ENCODE results near the gene LINC01488. TPM values are rescaled to one million over a fixed set of nuclear protein-coding genes. Genes with fewer than 3 reads are reported as not detected.

LINC01488 gene
- total and polyA plus RNA-seq, 4 donors: not detected

DNA sequence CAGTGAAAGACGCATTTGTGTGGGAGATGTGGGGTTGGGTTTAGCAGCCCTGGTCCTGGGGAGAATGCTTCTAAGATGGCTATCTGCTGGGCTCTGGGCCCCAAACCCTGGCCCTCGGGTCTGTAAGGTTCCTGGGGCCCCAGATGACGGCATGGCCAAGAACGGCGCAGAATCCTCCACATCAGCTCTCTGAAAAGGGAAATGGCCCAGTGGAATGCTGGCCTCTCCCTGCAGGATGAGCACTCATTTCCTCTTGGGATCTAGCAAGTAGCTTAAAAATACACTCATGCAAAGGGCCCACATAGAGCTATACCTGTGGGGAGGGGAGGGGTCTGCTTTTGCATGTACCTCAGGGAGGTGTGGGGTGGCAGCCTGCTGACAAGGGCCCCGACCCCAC lies 37.5 kb upstream of the LINC01488 start:
- Histone ChIP-seq H3K27ac (ENCODE audit: low read depth in 1 of 2, low read length in 2 of 2) (peak overlapping the region in 1 of 2 donors; percentile 28), H3K4me3 (ENCODE audit: low read length in 2 of 2) (no peak overlapping the region)

DNA sequence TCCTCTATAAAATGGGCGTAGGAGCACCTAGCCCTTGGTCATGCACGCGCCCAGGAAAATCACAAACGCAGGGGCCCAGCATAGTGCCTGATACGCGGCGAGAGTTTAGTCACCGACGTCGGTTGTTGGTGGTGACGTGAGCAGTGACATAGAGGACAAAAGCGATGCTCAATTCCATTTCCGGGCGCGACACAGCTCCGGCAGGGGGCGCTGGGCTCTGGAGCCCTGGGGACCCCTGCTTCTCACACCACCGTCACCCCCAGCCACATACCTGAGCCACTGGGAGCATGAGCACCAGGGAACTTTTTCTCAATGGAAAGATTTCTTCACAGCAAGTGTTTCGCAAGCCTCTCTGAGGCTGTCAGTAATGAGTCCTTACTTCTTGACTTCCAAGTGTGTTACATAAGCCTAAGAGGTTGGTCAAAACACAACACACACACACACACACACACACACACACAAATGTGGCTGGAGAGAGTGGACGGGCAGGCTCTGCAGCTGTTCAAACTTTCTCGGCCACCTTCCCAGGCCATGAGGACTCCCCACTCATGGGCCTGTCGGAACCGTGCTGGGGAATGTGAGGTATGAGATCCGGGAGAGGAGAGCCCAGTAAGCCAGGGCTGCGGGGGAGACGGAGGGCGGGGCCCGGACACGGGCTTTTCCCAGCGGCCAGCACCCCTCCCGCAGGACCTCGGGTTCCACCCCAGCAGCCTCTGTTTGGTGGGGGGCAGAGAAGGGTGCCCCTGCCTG lies 36.9 kb upstream of the LINC01488 start:
- peak; percentile 69 to 82 for DNase-seq
- 54 to 73% methylated on average over 32 of the region's 32 CpGs for WGBS, 2 donors

More for the DNA sequence above, 37.5 kb upstream of the LINC01488 start:
- no peaks in the 10 kb centered on the region for H3K36me3 ChIP-seq (ENCODE audit: control insufficient read depth in 1 of 2, insufficient read depth in 2 of 2, low read length in 1 of 2)
- no peaks in the 10 kb centered on the region for H3K27me3 ChIP-seq (ENCODE audit: control insufficient read depth in 1 of 2, insufficient read depth in 2 of 2, low read length in 1 of 2)
- intact Hi-C loops (cut with DNase I): loop anchor here in 1 of 2 donors (10.0 kb wide), 1 partner anchor 119 kb away; no protein-coding TSS in a partner anchor
- 67 to 69% methylated on average over 6 of the region's 6 CpGs for WGBS, 2 donors
- DNase-seq: peak; percentile 53 to 76
- no peak for ATAC-seq (ENCODE audit: low FRiP score)
- no peaks in the 10 kb centered on the region for H3K4me1 ChIP-seq (ENCODE audit: control insufficient read depth in 1 of 2, insufficient read depth in 2 of 2, low read length in 2 of 2)
- H3K9me3 ChIP-seq (ENCODE audit: control insufficient read depth, low read length): no peaks in the 10 kb centered on the region

DNA sequence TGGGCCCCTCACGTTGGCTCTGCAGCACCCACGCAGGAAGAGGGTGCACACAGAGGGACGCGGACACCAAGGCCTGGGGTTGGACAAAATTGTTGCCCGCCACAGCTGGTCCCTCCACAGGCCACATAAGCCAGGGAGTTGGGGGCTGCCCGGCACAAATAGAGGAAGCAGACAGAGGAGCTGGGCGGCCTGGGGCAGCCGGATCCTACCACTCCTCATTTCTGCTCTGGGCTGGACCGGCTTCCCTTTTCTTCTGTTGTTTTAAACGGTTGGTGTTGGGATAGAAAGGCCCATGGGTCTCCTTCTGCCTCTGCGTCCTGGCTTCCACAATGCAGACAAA lies 36.4 kb upstream of the LINC01488 start:
- H3K36me3 ChIP-seq (ENCODE audit: control insufficient read depth in 1 of 2, insufficient read depth in 2 of 2, low read length in 1 of 2): no peaks in the 10 kb centered on the region
- WGBS, 2 donors: 88 to 94% methylated on average over 11 of the region's 11 CpGs
- H3K9me3 ChIP-seq (ENCODE audit: control insufficient read depth, low read length): no peaks in the 10 kb centered on the region
- H3K4me3 ChIP-seq (ENCODE audit: low read length in 2 of 2): no peak overlapping the region
- no peaks in the 10 kb centered on the region for H3K27me3 ChIP-seq (ENCODE audit: control insufficient read depth in 1 of 2, insufficient read depth in 2 of 2, low read length in 1 of 2)
- intact Hi-C loops (cut with DNase I): loop anchor here in 1 of 2 donors (10.0 kb wide), 1 partner anchor 120 kb away; no protein-coding TSS in a partner anchor
- peak; percentile 74 for DNase-seq
- no peak overlapping the region for H3K27ac ChIP-seq (ENCODE audit: low read depth in 1 of 2, low read length in 2 of 2)
- no peak for ATAC-seq (ENCODE audit: low FRiP score)
- no peaks in the 10 kb centered on the region for H3K4me1 ChIP-seq (ENCODE audit: control insufficient read depth in 1 of 2, insufficient read depth in 2 of 2, low read length in 2 of 2)

More for the DNA sequence above, 36.9 kb upstream of the LINC01488 start:
- H3K4me1 ChIP-seq (ENCODE audit: control insufficient read depth in 1 of 2, insufficient read depth in 2 of 2, low read length in 2 of 2): no peaks in the 10 kb centered on the region
- H3K4me3 ChIP-seq (ENCODE audit: low read length in 2 of 2): no peak overlapping the region
- no peaks in the 10 kb centered on the region for H3K9me3 ChIP-seq (ENCODE audit: control insufficient read depth, low read length)
- H3K27me3 ChIP-seq (ENCODE audit: control insufficient read depth in 1 of 2, insufficient read depth in 2 of 2, low read length in 1 of 2): no peaks in the 10 kb centered on the region
- ATAC-seq (ENCODE audit: low FRiP score): peak; percentile 49
- H3K27ac ChIP-seq (ENCODE audit: low read depth in 1 of 2, low read length in 2 of 2): no peak overlapping the region
- H3K36me3 ChIP-seq (ENCODE audit: control insufficient read depth in 1 of 2, insufficient read depth in 2 of 2, low read length in 1 of 2): no peaks in the 10 kb centered on the region
- intact Hi-C loops (cut with DNase I): loop anchor here in 1 of 2 donors (10.0 kb wide), 1 partner anchor 120 kb away; no protein-coding TSS in a partner anchor

DNA sequence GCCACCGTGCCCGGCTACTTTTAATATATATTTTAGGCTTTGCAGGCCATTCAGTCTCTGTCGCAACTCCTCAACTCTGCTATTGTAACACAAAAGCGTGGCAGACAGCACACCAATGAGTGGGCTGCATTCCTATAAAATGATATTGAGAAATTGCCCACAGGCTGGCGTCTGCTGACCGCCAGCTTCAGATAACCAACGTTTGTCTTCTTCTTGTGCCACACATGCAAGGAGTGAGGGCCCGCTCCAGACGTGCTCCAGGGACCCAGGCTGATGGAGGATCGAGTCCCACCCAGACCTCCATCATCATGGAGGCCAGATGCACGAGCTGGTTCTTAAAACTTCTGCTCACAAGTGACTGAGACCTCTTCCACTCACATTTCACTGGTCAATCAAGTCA lies 35.4 kb upstream of the LINC01488 start:
- no peak for ATAC-seq (ENCODE audit: low FRiP score)
- H3K4me3 ChIP-seq (ENCODE audit: low read length in 2 of 2): no peak overlapping the region
- H3K27ac ChIP-seq (ENCODE audit: low read depth in 1 of 2, low read length in 2 of 2): no peak overlapping the region
- H3K4me1 ChIP-seq (ENCODE audit: control insufficient read depth in 1 of 2, insufficient read depth in 2 of 2, low read length in 2 of 2): no peaks in the 10 kb centered on the region
- H3K9me3 ChIP-seq (ENCODE audit: control insufficient read depth, low read length): no peaks in the 10 kb centered on the region
- H3K36me3 ChIP-seq (ENCODE audit: control insufficient read depth in 1 of 2, insufficient read depth in 2 of 2, low read length in 1 of 2): no peaks in the 10 kb centered on the region
- intact Hi-C loops (cut with DNase I): loop anchor here in 1 of 2 donors (10.0 kb wide), 1 partner anchor 121 kb away; no protein-coding TSS in a partner anchor
- DNase-seq: peak; percentile 40 to 51
- 93 to 95% methylated on average over 11 of the region's 11 CpGs for WGBS, 2 donors
- no peaks in the 10 kb centered on the region for H3K27me3 ChIP-seq (ENCODE audit: control insufficient read depth in 1 of 2, insufficient read depth in 2 of 2, low read length in 1 of 2)

DNA sequence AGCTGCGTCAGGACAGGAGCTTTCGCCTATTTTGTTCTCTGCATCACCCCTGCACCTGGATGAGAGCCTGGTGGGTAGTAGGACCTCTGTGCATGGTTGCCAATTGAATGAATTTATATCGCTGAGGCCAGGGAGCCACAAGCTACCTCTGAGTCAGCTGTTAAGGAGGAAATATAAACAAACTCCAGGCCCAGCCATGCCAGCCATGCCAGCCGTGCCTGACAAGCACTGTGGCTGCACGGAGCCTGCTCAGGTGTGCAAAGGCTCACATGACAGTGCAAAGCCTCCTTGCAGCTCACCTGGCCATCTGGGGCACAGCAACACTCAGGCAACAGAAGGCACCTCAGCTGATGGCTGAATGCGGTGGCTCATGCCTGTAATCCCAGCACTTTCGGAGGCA lies 33.7 kb upstream of the LINC01488 start:
- Histone ChIP-seq H3K4me1 (ENCODE audit: control insufficient read depth in 1 of 2, insufficient read depth in 2 of 2, low read length in 2 of 2) (no peaks in the 10 kb centered on the region), H3K4me3 (ENCODE audit: low read length in 2 of 2) (no peak overlapping the region), H3K27ac (ENCODE audit: low read depth in 1 of 2, low read length in 2 of 2) (no peak overlapping the region), H3K27me3 (ENCODE audit: control insufficient read depth in 1 of 2, insufficient read depth in 2 of 2, low read length in 1 of 2) (no peaks in the 10 kb centered on the region), H3K9me3 (ENCODE audit: control insufficient read depth, low read length) (no peaks in the 10 kb centered on the region), H3K36me3 (ENCODE audit: control insufficient read depth in 1 of 2, insufficient read depth in 2 of 2, low read length in 1 of 2) (no peaks in the 10 kb centered on the region)
- intact Hi-C loops (cut with DNase I): loop anchor here in 1 of 2 donors (10.0 kb wide), 1 partner anchor 123 kb away; no protein-coding TSS in a partner anchor
- 58 to 71% methylated on average over 7 of the region's 7 CpGs for WGBS, 2 donors
- DNase-seq (peak; percentile 50 to 55), ATAC-seq (ENCODE audit: low FRiP score) (no peak)

DNA sequence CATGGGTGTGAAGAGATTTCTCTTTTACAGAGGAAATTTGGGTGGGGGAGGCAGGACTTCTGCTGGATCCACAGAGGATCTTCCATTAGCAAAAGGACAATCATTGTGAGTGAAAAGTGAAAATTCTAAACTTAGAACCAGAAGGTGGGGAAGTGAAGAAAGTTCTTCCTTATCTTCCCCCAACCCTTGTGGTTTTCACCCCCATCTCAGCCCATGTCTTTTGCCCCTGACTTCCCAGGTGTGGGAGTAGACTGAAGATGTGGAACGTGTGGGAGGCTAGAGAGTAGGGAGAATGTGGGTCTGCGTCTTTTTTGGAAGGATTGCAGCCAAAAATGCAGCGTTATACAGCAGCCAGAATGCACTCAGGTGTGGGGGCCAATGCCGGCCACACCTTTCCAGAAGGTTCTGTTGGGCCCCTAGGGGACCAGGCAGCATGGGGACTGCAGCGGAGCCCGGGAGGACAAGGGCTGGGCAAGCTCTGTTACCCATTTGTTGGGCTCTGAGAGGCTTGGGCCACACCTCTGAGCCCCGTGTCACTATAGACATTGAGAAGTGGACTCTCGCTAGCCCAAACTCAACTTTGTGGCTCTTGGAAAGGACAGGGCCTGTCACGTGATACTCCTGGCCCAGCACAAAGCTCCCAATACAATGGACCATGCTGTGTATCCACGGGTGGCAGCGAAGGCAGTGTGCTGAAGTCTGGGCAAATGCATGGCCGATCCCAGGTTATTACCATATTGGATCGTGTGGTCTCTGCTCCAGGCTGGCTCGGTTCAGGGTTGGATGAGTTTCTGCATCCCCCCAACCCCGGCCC lies 32.8 kb upstream of the LINC01488 start:
- H3K4me1 ChIP-seq (ENCODE audit: control insufficient read depth in 1 of 2, insufficient read depth in 2 of 2, low read length in 2 of 2): no peaks in the 10 kb centered on the region
- H3K27me3 ChIP-seq (ENCODE audit: control insufficient read depth in 1 of 2, insufficient read depth in 2 of 2, low read length in 1 of 2): no peaks in the 10 kb centered on the region
- no peak overlapping the region for H3K4me3 ChIP-seq (ENCODE audit: low read length in 2 of 2)
- H3K27ac ChIP-seq (ENCODE audit: low read depth in 1 of 2, low read length in 2 of 2): no peak overlapping the region
- ATAC-seq (ENCODE audit: low FRiP score) (no peak), DNase-seq (peak; percentile 20 to 28)
- 76 to 77% methylated on average over 15 of the region's 15 CpGs for WGBS, 2 donors
- intact Hi-C loops (cut with DNase I): loop anchor here in 1 of 2 donors (10.0 kb wide), 1 partner anchor 124 kb away; no protein-coding TSS in a partner anchor
- H3K9me3 ChIP-seq (ENCODE audit: control insufficient read depth, low read length): no peaks in the 10 kb centered on the region
- no peaks in the 10 kb centered on the region for H3K36me3 ChIP-seq (ENCODE audit: control insufficient read depth in 1 of 2, insufficient read depth in 2 of 2, low read length in 1 of 2)

DNA sequence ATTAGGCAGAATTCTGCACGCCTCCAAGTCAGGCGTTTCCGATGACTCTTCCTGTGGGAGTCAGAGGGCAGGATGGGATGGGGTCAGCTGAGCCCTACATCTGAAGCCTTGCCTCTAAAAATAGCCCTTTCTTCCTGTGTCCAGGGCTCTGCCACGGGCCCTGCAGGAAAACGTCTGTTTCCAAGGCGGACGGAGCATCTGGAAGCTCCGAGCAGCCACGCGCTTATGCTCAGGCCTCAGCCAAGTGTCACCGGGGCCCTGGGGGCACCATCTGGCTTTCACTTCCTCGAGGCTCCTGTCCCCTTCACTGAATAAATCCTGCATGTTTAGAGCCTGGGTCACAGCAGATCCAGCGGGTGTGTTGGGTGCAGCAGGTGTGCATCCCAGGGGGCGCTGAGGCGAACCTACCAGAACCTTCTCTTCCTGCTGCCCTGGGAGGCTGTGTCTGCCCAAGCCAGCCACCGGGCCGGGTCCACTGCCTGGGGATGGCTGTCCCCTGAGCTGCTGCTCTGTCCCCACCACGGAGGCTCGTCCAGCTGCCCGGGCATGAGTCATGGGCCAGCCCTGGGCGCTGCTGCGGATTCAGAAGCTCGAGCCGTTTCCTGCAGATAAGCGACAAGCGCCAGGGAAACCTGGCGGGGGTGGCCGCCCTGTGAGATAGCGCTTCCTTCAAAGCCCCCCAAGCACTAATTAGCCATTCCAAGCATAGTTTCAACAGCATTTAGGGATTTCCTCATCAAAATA lies 32.0 kb upstream of the LINC01488 start:
- H3K9me3 ChIP-seq (ENCODE audit: control insufficient read depth, low read length): no peaks in the 10 kb centered on the region
- H3K36me3 ChIP-seq (ENCODE audit: control insufficient read depth in 1 of 2, insufficient read depth in 2 of 2, low read length in 1 of 2): no peaks in the 10 kb centered on the region
- ATAC-seq (ENCODE audit: low FRiP score) (peak; percentile 82), DNase-seq (peak; percentile 89 to 90)
- no peak overlapping the region for H3K27ac ChIP-seq (ENCODE audit: low read depth in 1 of 2, low read length in 2 of 2)
- 19 to 23% methylated on average over 29 of the region's 29 CpGs for WGBS, 2 donors
- H3K27me3 ChIP-seq (ENCODE audit: control insufficient read depth in 1 of 2, insufficient read depth in 2 of 2, low read length in 1 of 2): no peaks in the 10 kb centered on the region
- no peak overlapping the region for H3K4me3 ChIP-seq (ENCODE audit: low read length in 2 of 2)
- intact Hi-C loops (cut with DNase I): loop anchor here in 1 of 2 donors (10.0 kb wide), 1 partner anchor 125 kb away; no protein-coding TSS in a partner anchor
- no peaks in the 10 kb centered on the region for H3K4me1 ChIP-seq (ENCODE audit: control insufficient read depth in 1 of 2, insufficient read depth in 2 of 2, low read length in 2 of 2)

All from aorta (tissue), 5 donors.